Thoracic aorta (tissue), 2 donors: Measurements from ENCODE around the gene ZFHX2. TPM values are rescaled to one million over a fixed set of nuclear protein-coding genes. Genes with fewer than 3 reads are reported as not detected.

Experiments used
- ATAC-seq: fragments of 150-250 bp; one replicate; pipeline ENCODE4 v1.8.0; 2017; ENCODE audit warnings: low read depth; ENCODE audit not compliant: insufficient number of reproducible peaks, low FRiP score
- DNase-seq: peaks from one replicate; pipeline ENCODE4 v3.0.0-alpha.2; 2020; ENCODE audit warnings: low spot score
- H3K27ac ChIP-seq, 2 donors: fragments of 200-600 bp; sonication (generic); 1 replicate in 1 of 2; 2 replicates in 1 of 2; pipeline ENCODE4 v1.5.1; 2016; ENCODE audit warnings: mild to moderate bottlenecking in 2 of 2, moderate library complexity in 2 of 2
- H3K27me3 ChIP-seq: fragments of 200-600 bp; sonication (generic); replicated peaks from 2 replicates; pipeline ENCODE4 v1.6.0; 2016; ENCODE audit warnings: mild to moderate bottlenecking; ENCODE audit not compliant: insufficient read depth
- H3K36me3 ChIP-seq: fragments of 200-600 bp; sonication (generic); one replicate; pipeline ENCODE4 v1.5.1; 2016
- H3K4me1 ChIP-seq, 2 donors: fragments of 200-600 bp; sonication (generic); 1 replicate in 1 of 2; 2 replicates in 1 of 2; pipeline versions ENCODE4 v1.5.1 to v1.6.0; 2016; ENCODE audit warnings: low read depth in 2 of 2, mild to moderate bottlenecking in 1 of 2; ENCODE audit not compliant: control insufficient read depth in 1 of 2
- H3K4me3 ChIP-seq: fragments of 200-600 bp; sonication (generic); 2 replicates; pipeline ENCODE4 v1.5.1; 2016; ENCODE audit warnings: mild to moderate bottlenecking
- H3K9me3 ChIP-seq: fragments of 200-600 bp; sonication (generic); 2 replicates; pipeline ENCODE4 v1.5.1; 2016
- CTCF ChIP-seq: fragments of 200-600 bp; sonication (generic); IDR thresholded peaks from one replicate; pipeline ENCODE4 v1.5.1; 2019; ENCODE audit warnings: antibody characterized with exemption
- total RNA-seq, 2 donors: library from RNA; depleted of rRNA; stranded (reverse); fragments of >200 nt; gene quantifications; one replicate each; pipeline versions ENCODE4 v1.1.0 to v1.2.3, GENCODE V29; 2016

ZFHX2 gene
- total RNA-seq, 2 donors from 2014 or later = 0.49 to 1.5 TPM

- no peak overlapping the region for H3K4me3 ChIP-seq
- no peak for TF ChIP-seq CTCF
- DNase-seq = no peak
- H3K9me3 ChIP-seq = no peaks in the 10 kb centered on the region
- H3K36me3 ChIP-seq = no peaks in the 10 kb centered on the region
- no peak overlapping the region for H3K27ac ChIP-seq
- H3K27me3 ChIP-seq = peaks cover 16% of the 10 kb centered on the region
- H3K4me1 ChIP-seq = peaks cover 4 to 14% of the 10 kb centered on the region in 2 donors
- no peak for ATAC-seq
Measured at GRCh38 chr14:23580152-23580926, 28.8 kb upstream of the ZFHX2 start.

- H3K27me3 ChIP-seq = peaks cover 16% of the 10 kb centered on the region
- TF ChIP-seq CTCF = no peak
- DNase-seq = no peak
Measured at GRCh38 chr14:23579739-23580138, 28.2 kb upstream of the ZFHX2 start.

GRCh38 chr14:23579311-23579630, 27.7 kb upstream of the ZFHX2 start:
- no peak overlapping the region for H3K4me3 ChIP-seq
- H3K9me3 ChIP-seq = no peaks in the 10 kb centered on the region
- peaks cover 4 to 14% of the 10 kb centered on the region in 2 donors for H3K4me1 ChIP-seq
- TF ChIP-seq CTCF = no peak
- no peak for DNase-seq
- H3K27me3 ChIP-seq = peaks cover 16% of the 10 kb centered on the region
- H3K36me3 ChIP-seq = no peaks in the 10 kb centered on the region
- ATAC-seq = no peak
- no peak overlapping the region for H3K27ac ChIP-seq

More at GRCh38 chr14:23579739-23580138, 28.2 kb upstream of the ZFHX2 start:
- H3K4me3 ChIP-seq = no peak overlapping the region
- H3K4me1 ChIP-seq = peaks cover 4 to 14% of the 10 kb centered on the region in 2 donors
- no peak overlapping the region for H3K27ac ChIP-seq
- no peak for ATAC-seq
- H3K36me3 ChIP-seq = no peaks in the 10 kb centered on the region
- H3K9me3 ChIP-seq = no peaks in the 10 kb centered on the region

- DNase-seq (no peak), ATAC-seq (no peak)
- no peaks in the 10 kb centered on the region for H3K9me3 ChIP-seq
- peaks cover 4 to 14% of the 10 kb centered on the region in 2 donors for H3K4me1 ChIP-seq
- H3K4me3 ChIP-seq = peak within 1 kb of the TSS; percentile 11
- H3K27ac ChIP-seq = no peak within 1 kb of the TSS
- TF ChIP-seq CTCF = no peak
- H3K36me3 ChIP-seq = no peaks in the 10 kb centered on the region
- H3K27me3 ChIP-seq = peaks cover 16% of the 10 kb centered on the region
Measured at GRCh38 chr14:23578560-23579310, 27.2 kb upstream of the ZFHX2 start, which contains the start of gene JPH4. TSS of gene JPH4 (minus strand) at chr14:23578790. CDS start at chr14:23577453, 1,337 bp downstream.

GRCh38 chr14:23577710-23578392, 26.3 kb upstream of the ZFHX2 start:
- Histone ChIP-seq H3K36me3 (no peaks in the 10 kb centered on the region), H3K27ac (no peak overlapping the region), H3K4me3 (no peak overlapping the region), H3K27me3 (peaks cover 16% of the 10 kb centered on the region), H3K4me1 (peaks cover 4 to 14% of the 10 kb centered on the region in 2 donors), H3K9me3 (no peaks in the 10 kb centered on the region)
- ATAC-seq (no peak), DNase-seq (no peak)
- no peak for TF ChIP-seq CTCF
